SK-N-SH (cell line): ENCODE data around the gene TUFM.

Experiments used
- CTCF ChIP-seq: fragments of 200-600 bp; sonication (generic); IDR thresholded peaks from 2 replicates; pipeline ENCODE4 v1.6.1; 2017; ENCODE audit warnings: antibody characterized with exemption, mild to moderate bottlenecking, moderate library complexity
- ELF1 ChIP-seq: IDR thresholded peaks from 2 replicates; pipeline ENCODE4 v1.4.0; 2012
- FOSL2 ChIP-seq: IDR thresholded peaks from 2 replicates; pipeline ENCODE4 v1.4.0; 2012; ENCODE audit warnings: low read depth, mild to moderate bottlenecking, moderate library complexity, borderline replicate concordance
- FOXM1 ChIP-seq: IDR thresholded peaks from 2 replicates; pipeline ENCODE4 v1.4.0; 2012; ENCODE audit warnings: low read depth, mild to moderate bottlenecking
- POLR2AphosphoS5 ChIP-seq: IDR thresholded peaks from 2 replicates; pipeline ENCODE4 v1.6.1; 2012; ENCODE audit warnings: low read depth, low read length
- YY1 ChIP-seq: IDR thresholded peaks from 2 replicates; pipeline ENCODE4 v1.4.0; 2012; ENCODE audit warnings: low read depth, mild to moderate bottlenecking

GRCh38 chr16:28836761-28837064 is 9.4 kb downstream of the TUFM start:
- TF ChIP-seq POLR2AphosphoS5 (no peak), FOXM1 (no peak), ELF1 (no peak), CTCF (no peak), YY1 (no peak), FOSL2 (no peak)
